C4-2B (cell line): ENCODE results near the gene CYTL1.

Experiments used
- ZFX ChIP-seq: fragments of 450-650 bp; IDR thresholded peaks from 2 replicates; pipeline ENCODE4 v1.6.1; 2017
- TF ChIP-seq, protein P1 (sequence below): fragments of 450-650 bp; conservative IDR thresholded peaks from 2 replicates; pipeline ENCODE4 v1.5.1; 2017; ENCODE audit warnings: mild to moderate bottlenecking

- TF ChIP-seq, protein P1, sequence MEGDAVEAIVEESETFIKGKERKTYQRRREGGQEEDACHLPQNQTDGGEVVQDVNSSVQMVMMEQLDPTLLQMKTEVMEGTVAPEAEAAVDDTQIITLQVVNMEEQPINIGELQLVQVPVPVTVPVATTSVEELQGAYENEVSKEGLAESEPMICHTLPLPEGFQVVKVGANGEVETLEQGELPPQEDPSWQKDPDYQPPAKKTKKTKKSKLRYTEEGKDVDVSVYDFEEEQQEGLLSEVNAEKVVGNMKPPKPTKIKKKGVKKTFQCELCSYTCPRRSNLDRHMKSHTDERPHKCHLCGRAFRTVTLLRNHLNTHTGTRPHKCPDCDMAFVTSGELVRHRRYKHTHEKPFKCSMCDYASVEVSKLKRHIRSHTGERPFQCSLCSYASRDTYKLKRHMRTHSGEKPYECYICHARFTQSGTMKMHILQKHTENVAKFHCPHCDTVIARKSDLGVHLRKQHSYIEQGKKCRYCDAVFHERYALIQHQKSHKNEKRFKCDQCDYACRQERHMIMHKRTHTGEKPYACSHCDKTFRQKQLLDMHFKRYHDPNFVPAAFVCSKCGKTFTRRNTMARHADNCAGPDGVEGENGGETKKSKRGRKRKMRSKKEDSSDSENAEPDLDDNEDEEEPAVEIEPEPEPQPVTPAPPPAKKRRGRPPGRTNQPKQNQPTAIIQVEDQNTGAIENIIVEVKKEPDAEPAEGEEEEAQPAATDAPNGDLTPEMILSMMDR, result no peak
- TF ChIP-seq ZFX, result no peak
Observed at GRCh38 chr4:5004496-5004895, 14.8 kb downstream of the CYTL1 start.
